HUES48 (cell line): ENCODE results near the gene LYPD5.

Experiments
- H3K27ac ChIP-seq: one replicate; pipeline ENCODE4 v1.7.0; 2013; ENCODE audit warnings: low read depth, low read length, inconsistent platforms
- H3K27me3 ChIP-seq: 2 replicates; pipeline ENCODE4 v1.6.1; 2013; ENCODE audit warnings: mild to moderate bottlenecking, low read length; ENCODE audit not compliant: control insufficient read depth, insufficient read depth
- H3K36me3 ChIP-seq: 2 replicates; pipeline ENCODE4 v1.6.1; 2013; ENCODE audit warnings: low read length; ENCODE audit not compliant: control insufficient read depth, insufficient read depth
- H3K4me1 ChIP-seq: 2 replicates; pipeline ENCODE4 v1.6.1; 2013; ENCODE audit warnings: mild to moderate bottlenecking, low read length; ENCODE audit not compliant: control insufficient read depth, insufficient read depth
- H3K4me3 ChIP-seq: 2 replicates; pipeline ENCODE4 v1.5.1; 2013; ENCODE audit warnings: mild to moderate bottlenecking, low read depth, low read length
- H3K9ac ChIP-seq: 2 replicates; pipeline ENCODE4 v1.6.1; 2013; ENCODE audit warnings: mild to moderate bottlenecking, low read depth, low read length, moderate library complexity
- H3K9me3 ChIP-seq: 2 replicates; pipeline ENCODE4 v1.6.1; 2013; ENCODE audit warnings: low read length; ENCODE audit not compliant: control insufficient read depth, insufficient read depth

LYPD5 gene

GRCh38 chr19:43752287-43752875, 49.9 kb downstream of the LYPD5 start:
- no peaks in the 10 kb centered on the region for H3K4me1 ChIP-seq
- no peak overlapping the region for H3K4me3 ChIP-seq
- no peaks in the 10 kb centered on the region for H3K9me3 ChIP-seq
- no peak overlapping the region for H3K27ac ChIP-seq
- no peak overlapping the region for H3K9ac ChIP-seq
- peaks cover 42% of the 10 kb centered on the region for H3K36me3 ChIP-seq
- H3K27me3 ChIP-seq: no peaks in the 10 kb centered on the region

GRCh38 chr19:43751466-43752220, 50.6 kb downstream of the LYPD5 start:
- no peak overlapping the region for H3K9ac ChIP-seq
- peaks cover 49% of the 10 kb centered on the region for H3K36me3 ChIP-seq
- no peaks in the 10 kb centered on the region for H3K9me3 ChIP-seq
- no peak overlapping the region for H3K4me3 ChIP-seq
- no peaks in the 10 kb centered on the region for H3K27me3 ChIP-seq
- no peak overlapping the region for H3K27ac ChIP-seq
- H3K4me1 ChIP-seq: no peaks in the 10 kb centered on the region

GRCh38 chr19:43749898-43750297, 52.3 kb downstream of the LYPD5 start:
- Histone ChIP-seq H3K27me3 (no peaks in the 10 kb centered on the region), H3K9ac (no peak overlapping the region), H3K4me1 (no peaks in the 10 kb centered on the region), H3K27ac (no peak overlapping the region), H3K9me3 (no peaks in the 10 kb centered on the region), H3K4me3 (no peak overlapping the region), H3K36me3 (peaks cover 60% of the 10 kb centered on the region)

- Histone ChIP-seq H3K4me3 (no peak overlapping the region), H3K9ac (no peak overlapping the region)
Observed at GRCh38 chr19:43749152-43749551, 53.1 kb downstream of the LYPD5 start.

GRCh38 chr19:43748685-43749084, 53.6 kb downstream of the LYPD5 start:
- Histone ChIP-seq H3K9ac (no peak overlapping the region), H3K9me3 (no peaks in the 10 kb centered on the region), H3K4me3 (no peak overlapping the region), H3K4me1 (no peaks in the 10 kb centered on the region), H3K27me3 (no peaks in the 10 kb centered on the region), H3K36me3 (peaks cover 72% of the 10 kb centered on the region), H3K27ac (no peak overlapping the region)

More at GRCh38 chr19:43749152-43749551, 53.1 kb downstream of the LYPD5 start:
- Histone ChIP-seq H3K9me3 (no peaks in the 10 kb centered on the region), H3K36me3 (peaks cover 67% of the 10 kb centered on the region), H3K27me3 (no peaks in the 10 kb centered on the region), H3K4me1 (no peaks in the 10 kb centered on the region), H3K27ac (no peak overlapping the region)

- no peaks in the 10 kb centered on the region for H3K27me3 ChIP-seq
- H3K4me1 ChIP-seq: no peaks in the 10 kb centered on the region
- H3K9ac ChIP-seq: no peak overlapping the region
- H3K36me3 ChIP-seq: peaks cover 77% of the 10 kb centered on the region
- H3K27ac ChIP-seq: no peak overlapping the region
- H3K9me3 ChIP-seq: no peaks in the 10 kb centered on the region
- H3K4me3 ChIP-seq: no peak overlapping the region
Observed at GRCh38 chr19:43748205-43748594, 54.0 kb downstream of the LYPD5 start.

- Histone ChIP-seq H3K27me3 (no peaks in the 10 kb centered on the region), H3K36me3 (peaks cover 81% of the 10 kb centered on the region), H3K9ac (no peak overlapping the region), H3K27ac (no peak overlapping the region), H3K4me3 (no peak overlapping the region), H3K9me3 (no peaks in the 10 kb centered on the region), H3K4me1 (no peaks in the 10 kb centered on the region)
Observed at GRCh38 chr19:43747557-43748204, 54.6 kb downstream of the LYPD5 start.
